MM.1S (cell line): ENCODE data around the gene TNFRSF8.

Source experiments
- DNase-seq: peaks from one replicate; pipeline ENCODE4 v3.0.0-alpha.2; 2015
- H2AFZ ChIP-seq: fragments of 300-600 bp; sonication (generic); 2 replicates; pipeline ENCODE4 v1.6.0; 2016; ENCODE audit warnings: antibody characterized with exemption, low read length
- H3F3A ChIP-seq: fragments of 300-600 bp; sonication (generic); 2 replicates; pipeline ENCODE4 v1.6.1; 2016; ENCODE audit warnings: mild to moderate bottlenecking, antibody characterized with exemption, low read length, moderate library complexity, mixed read lengths; ENCODE audit not compliant: insufficient read depth
- H3K27ac ChIP-seq: fragments of 300-600 bp; sonication (generic); 2 replicates; pipeline ENCODE4 v1.5.1; 2016; ENCODE audit warnings: mild to moderate bottlenecking, low read length
- H3K27me3 ChIP-seq: fragments of 300-600 bp; sonication (generic); replicated peaks from 2 replicates; pipeline ENCODE4 v1.6.0; 2016; ENCODE audit warnings: low read length; ENCODE audit not compliant: insufficient read depth
- H3K36me3 ChIP-seq: fragments of 300-600 bp; sonication (generic); replicated peaks from 2 replicates; pipeline ENCODE4 v1.6.1; 2016; ENCODE audit warnings: mild to moderate bottlenecking, low read length, mixed read lengths; ENCODE audit not compliant: insufficient read depth
- H3K4me1 ChIP-seq: fragments of 300-600 bp; sonication (generic); 2 replicates; pipeline ENCODE4 v1.6.1; 2016; ENCODE audit warnings: low read length, mixed read lengths
- H3K4me2 ChIP-seq: fragments of 300-600 bp; sonication (generic); 2 replicates; pipeline ENCODE4 v1.6.0; 2016; ENCODE audit warnings: low read depth, low read length
- H3K4me3 ChIP-seq: fragments of 300-600 bp; sonication (generic); 2 replicates; pipeline ENCODE4 v1.5.1; 2016; ENCODE audit warnings: low read length, mixed read lengths
- H3K79me2 ChIP-seq: fragments of 300-600 bp; sonication (generic); 2 replicates; pipeline ENCODE4 v1.6.1; 2016; ENCODE audit warnings: mixed run types, low read length, mixed read lengths
- H3K9ac ChIP-seq: fragments of 300-600 bp; sonication (generic); 2 replicates; pipeline ENCODE4 v1.6.1; 2016; ENCODE audit warnings: low read length, mixed read lengths
- H3K9me2 ChIP-seq: fragments of 300-600 bp; sonication (generic); replicated peaks from 2 replicates; pipeline ENCODE4 v1.6.1; 2016; ENCODE audit warnings: mild to moderate bottlenecking, low read length, mixed read lengths; ENCODE audit not compliant: insufficient read depth
- H3K9me3 ChIP-seq: fragments of 300-600 bp; sonication (generic); replicated peaks from 2 replicates; pipeline ENCODE4 v1.6.1; 2016; ENCODE audit warnings: mild to moderate bottlenecking, low read length, mixed read lengths; ENCODE audit not compliant: insufficient read depth
- H4K20me1 ChIP-seq: fragments of 300-600 bp; sonication (generic); 2 replicates; pipeline ENCODE4 v1.6.1; 2016; ENCODE audit warnings: mild to moderate bottlenecking, low read length, moderate library complexity, mixed read lengths; ENCODE audit not compliant: insufficient read depth
- EZH2 ChIP-seq: fragments of 300-600 bp; sonication (generic); optimal IDR thresholded peaks from 2 replicates; pipeline ENCODE3; 2017; ENCODE audit warnings: low read depth, mild to moderate bottlenecking, antibody characterized with exemption, low read length, mixed read lengths
- EZH2phosphoT487 ChIP-seq: fragments of 300-600 bp; sonication (generic); IDR thresholded peaks from 2 replicates; pipeline ENCODE4 v1.6.1; 2018; ENCODE audit warnings: antibody characterized with exemption, low read length
- TF ChIP-seq, protein P1 (sequence below): fragments of 300-600 bp; sonication (generic); IDR thresholded peaks from 2 replicates; pipeline ENCODE4 v1.5.1; 2016; ENCODE audit warnings: antibody characterized with exemption, low read length, mixed read lengths

TNFRSF8 gene

DNA sequence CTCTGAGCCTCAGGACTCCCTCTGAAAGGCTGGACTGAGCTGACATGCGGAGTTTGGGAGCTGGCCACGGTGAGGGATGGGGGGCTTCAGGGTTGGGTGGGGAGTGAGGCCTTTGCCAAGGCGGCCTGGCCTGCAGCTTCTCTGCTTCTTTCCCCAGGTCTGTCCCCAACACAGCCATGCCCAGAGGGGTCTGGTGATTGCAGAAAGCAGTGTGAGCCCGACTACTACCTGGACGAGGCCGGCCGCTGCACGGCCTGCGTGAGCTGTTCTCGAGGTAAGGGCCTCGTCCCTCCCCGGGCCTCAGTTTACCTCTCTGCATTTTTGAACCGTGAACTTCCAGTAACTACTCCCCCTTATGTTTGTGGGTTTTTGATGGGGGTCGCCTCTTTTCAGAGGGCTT is 48.6 kb downstream of the TNFRSF8 start:
- no peaks in the 10 kb centered on the region for H3K79me2 ChIP-seq
- TF ChIP-seq EZH2phosphoT487, result no peak
- no peak overlapping the region for H2AFZ ChIP-seq
- no peaks in the 10 kb centered on the region for H3F3A ChIP-seq
- no peaks in the 10 kb centered on the region for H3K9me3 ChIP-seq
- H3K36me3 ChIP-seq, result no peaks in the 10 kb centered on the region
- no peak overlapping the region for H3K9ac ChIP-seq
- no peaks in the 10 kb centered on the region for H4K20me1 ChIP-seq
- no peak overlapping the region for H3K27ac ChIP-seq
- no peaks in the 10 kb centered on the region for H3K9me2 ChIP-seq
- H3K4me1 ChIP-seq, result no peaks in the 10 kb centered on the region
- H3K4me3 ChIP-seq, result no peak overlapping the region
- DNase-seq, result no peak
- H3K27me3 ChIP-seq, result no peaks in the 10 kb centered on the region
- H3K4me2 ChIP-seq, result no peak overlapping the region

DNA sequence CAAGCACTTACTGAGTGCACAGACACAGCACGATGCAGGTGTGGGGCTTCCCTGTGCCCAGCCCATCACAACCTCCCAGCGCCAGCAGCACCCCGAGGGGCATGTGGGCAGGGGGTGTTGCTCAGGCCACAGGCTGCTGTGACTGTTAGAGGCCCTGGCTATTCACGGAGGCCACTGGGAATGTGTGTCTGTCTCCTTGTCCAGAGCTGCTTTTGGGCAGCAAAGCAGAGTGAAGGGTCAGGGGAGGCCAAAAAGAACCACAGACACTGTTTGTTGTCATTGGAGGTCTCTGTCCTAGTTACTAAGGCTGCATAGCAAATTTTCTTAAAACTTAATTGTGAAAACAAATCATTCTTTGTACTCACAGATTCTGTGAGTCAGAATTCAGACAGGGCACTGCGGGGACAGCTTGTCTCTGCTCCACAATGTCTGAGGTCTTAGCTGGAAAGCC is 49.6 kb downstream of the TNFRSF8 start:
- H3K4me1 ChIP-seq, result no peaks in the 10 kb centered on the region
- H3K27me3 ChIP-seq, result no peaks in the 10 kb centered on the region
- H3K9me2 ChIP-seq, result no peaks in the 10 kb centered on the region
- H3K9ac ChIP-seq, result no peak overlapping the region
- no peak for DNase-seq
- no peaks in the 10 kb centered on the region for H3K79me2 ChIP-seq
- H3F3A ChIP-seq, result no peaks in the 10 kb centered on the region
- no peak overlapping the region for H3K4me2 ChIP-seq
- H3K36me3 ChIP-seq, result no peaks in the 10 kb centered on the region
- H3K27ac ChIP-seq, result no peak overlapping the region
- H2AFZ ChIP-seq, result no peak overlapping the region
- no peaks in the 10 kb centered on the region for H4K20me1 ChIP-seq
- H3K4me3 ChIP-seq, result no peak overlapping the region
- H3K9me3 ChIP-seq, result no peaks in the 10 kb centered on the region
- TF ChIP-seq, protein P1, sequence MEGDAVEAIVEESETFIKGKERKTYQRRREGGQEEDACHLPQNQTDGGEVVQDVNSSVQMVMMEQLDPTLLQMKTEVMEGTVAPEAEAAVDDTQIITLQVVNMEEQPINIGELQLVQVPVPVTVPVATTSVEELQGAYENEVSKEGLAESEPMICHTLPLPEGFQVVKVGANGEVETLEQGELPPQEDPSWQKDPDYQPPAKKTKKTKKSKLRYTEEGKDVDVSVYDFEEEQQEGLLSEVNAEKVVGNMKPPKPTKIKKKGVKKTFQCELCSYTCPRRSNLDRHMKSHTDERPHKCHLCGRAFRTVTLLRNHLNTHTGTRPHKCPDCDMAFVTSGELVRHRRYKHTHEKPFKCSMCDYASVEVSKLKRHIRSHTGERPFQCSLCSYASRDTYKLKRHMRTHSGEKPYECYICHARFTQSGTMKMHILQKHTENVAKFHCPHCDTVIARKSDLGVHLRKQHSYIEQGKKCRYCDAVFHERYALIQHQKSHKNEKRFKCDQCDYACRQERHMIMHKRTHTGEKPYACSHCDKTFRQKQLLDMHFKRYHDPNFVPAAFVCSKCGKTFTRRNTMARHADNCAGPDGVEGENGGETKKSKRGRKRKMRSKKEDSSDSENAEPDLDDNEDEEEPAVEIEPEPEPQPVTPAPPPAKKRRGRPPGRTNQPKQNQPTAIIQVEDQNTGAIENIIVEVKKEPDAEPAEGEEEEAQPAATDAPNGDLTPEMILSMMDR, result no peak
- TF ChIP-seq EZH2phosphoT487 (no peak), EZH2 (no peak)

DNA sequence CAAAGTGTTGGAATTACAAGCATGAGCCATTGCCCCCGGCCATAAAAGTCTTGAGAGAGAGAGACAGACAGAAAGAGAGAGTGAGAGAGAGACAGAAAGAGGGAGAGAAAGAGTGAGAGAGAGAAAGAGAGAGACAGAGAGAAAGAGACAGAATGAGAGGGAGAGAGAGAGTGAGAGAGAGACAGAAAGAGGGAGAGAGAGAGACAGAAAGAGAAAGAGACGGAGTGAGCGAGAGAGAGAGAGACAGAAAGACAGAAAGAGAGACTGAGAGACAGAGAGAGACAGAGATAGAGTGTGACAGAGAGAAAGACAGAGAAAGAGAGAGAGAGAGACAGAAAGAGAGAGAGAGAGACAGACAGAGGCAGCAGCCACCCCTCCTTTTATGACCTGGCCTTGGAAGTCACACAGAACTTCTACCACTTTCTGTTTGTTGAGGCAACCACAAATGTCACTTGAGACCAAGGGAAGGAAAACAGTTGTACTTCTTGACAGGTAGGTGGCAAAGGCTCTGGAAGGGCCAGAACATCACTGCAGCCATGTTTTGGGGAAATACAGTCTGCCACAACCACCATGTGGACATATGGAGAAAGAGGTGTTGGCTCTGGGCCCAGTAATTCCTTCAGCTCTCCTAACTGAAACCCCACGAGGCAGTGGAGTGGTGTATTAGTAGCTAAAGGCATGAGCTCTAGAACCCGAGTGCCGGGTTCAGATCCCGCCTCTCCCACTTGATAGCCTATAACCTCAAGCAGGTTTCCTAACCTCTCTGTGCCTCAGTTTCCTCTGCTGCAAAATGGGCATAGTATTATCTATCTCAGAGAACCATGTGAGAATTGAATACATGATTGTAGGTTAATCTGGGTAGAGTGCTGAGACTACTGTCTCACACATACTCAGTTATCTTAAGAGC is 50.6 kb downstream of the TNFRSF8 start:
- Histone ChIP-seq H3F3A (no peaks in the 10 kb centered on the region), H2AFZ (no peak overlapping the region), H3K27ac (no peak overlapping the region), H3K9ac (no peak overlapping the region), H3K79me2 (no peaks in the 10 kb centered on the region), H3K4me3 (no peak overlapping the region), H3K4me1 (no peaks in the 10 kb centered on the region), H3K36me3 (no peaks in the 10 kb centered on the region), H3K9me3 (no peaks in the 10 kb centered on the region), H4K20me1 (no peaks in the 10 kb centered on the region), H3K27me3 (no peaks in the 10 kb centered on the region), H3K9me2 (no peaks in the 10 kb centered on the region), H3K4me2 (no peak overlapping the region)
- peak; percentile 20 for DNase-seq
- no peak for TF ChIP-seq EZH2phosphoT487
- TF ChIP-seq EZH2, result no peak
- TF ChIP-seq, protein P1, result no peak

DNA sequence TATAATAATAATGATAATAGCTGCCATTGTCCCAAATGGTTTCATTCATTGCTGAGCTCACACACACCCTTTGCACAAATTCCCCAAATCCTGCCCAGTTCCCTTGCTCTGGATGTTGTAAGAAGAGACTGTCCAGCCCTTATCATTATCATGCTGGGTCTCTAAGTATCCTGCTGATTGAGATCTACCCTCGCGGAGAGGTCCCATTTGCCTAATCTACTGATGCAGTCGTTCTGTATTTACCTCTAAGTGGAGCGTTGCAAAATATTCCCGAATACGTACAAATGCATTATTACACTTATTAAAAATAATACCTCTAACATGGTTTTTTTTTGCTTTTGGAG is 51.2 kb downstream of the TNFRSF8 start:
- no peaks in the 10 kb centered on the region for H3K79me2 ChIP-seq
- DNase-seq, result no peak
- H3K4me3 ChIP-seq, result no peak overlapping the region
- no peaks in the 10 kb centered on the region for H3K4me1 ChIP-seq
- H3K27me3 ChIP-seq, result no peaks in the 10 kb centered on the region
- no peak overlapping the region for H3K27ac ChIP-seq
- H3K9me2 ChIP-seq, result no peaks in the 10 kb centered on the region
- H3F3A ChIP-seq, result no peaks in the 10 kb centered on the region
- no peaks in the 10 kb centered on the region for H4K20me1 ChIP-seq
- H2AFZ ChIP-seq, result no peak overlapping the region
- no peak overlapping the region for H3K4me2 ChIP-seq
- TF ChIP-seq EZH2phosphoT487 (no peak), EZH2 (no peak)
- TF ChIP-seq, protein P1, result no peak
- no peaks in the 10 kb centered on the region for H3K9me3 ChIP-seq
- H3K36me3 ChIP-seq, result no peaks in the 10 kb centered on the region
- no peak overlapping the region for H3K9ac ChIP-seq
